GM12878 (cell line): ENCODE measurements around the gene APOLD1. TPM values are rescaled to one million over a fixed set of nuclear protein-coding genes. Genes with fewer than 3 reads are reported as not detected.

Experiments
- ATAC-seq: fragments of 200-7000 bp; cut with Tn5 transposase; 3 replicates; pipeline ENCODE4 v1.9.1; 2020; ENCODE audit warnings: mild to moderate bottlenecking, moderate library complexity
- BruUV-seq: library from RNA; stranded (reverse); fragments of 400-500 nt; replicated peaks from 2 replicates; lab custom pipeline; 2021; lab: Mats Ljungman, UMichigan
- CTCF ChIA-PET: fragments of 300-600 bp; sonication (Branson Sonifier 250); formaldehyde crosslinking; extraction: SDS; loops from one replicate; lab custom pipeline; 2021; ENCODE audit warnings: inconsistent platforms; lab: Yijun Ruan, JAX
- POLR2A ChIA-PET: fragments of 350-600 bp; formaldehyde crosslinking; extraction: SDS; loops from one replicate; lab custom pipeline; 2021; ENCODE audit warnings: inconsistent platforms; lab: Charles Lee
- RAD21 ChIA-PET: fragments of 300-600 bp; sonication (Branson Sonifier 250); formaldehyde crosslinking; loops from one replicate; lab custom pipeline; 2023; ENCODE audit warnings: antibody characterized with exemption; ENCODE audit not compliant: unreplicated experiment; lab: Charles Lee
- SMC1A ChIA-PET: fragments of 300-600 bp; sonication (Branson Sonifier 250); formaldehyde crosslinking; loops from one replicate; lab custom pipeline; 2023; ENCODE audit not compliant: unreplicated experiment, uncharacterized antibody; lab: Charles Lee
- DNase-seq: peaks from one replicate; pipeline ENCODE4 v3.0.0-alpha.2; 2011; ENCODE audit warnings: low read depth, low spot score
- FAIRE-seq: peaks from 3 replicates; lab custom pipeline; 2011; peaks lifted over from hg19 to GRCh38; lab: Jason Lieb, UNC
- H2AFZ ChIP-seq: 2 replicates; pipeline ENCODE4 v1.6.0; 2011; ENCODE audit warnings: low read depth, low read length, control low read depth; ENCODE audit not compliant: control insufficient read depth
- H3K27ac ChIP-seq: 2 replicates; pipeline ENCODE4 v1.5.1; 2011; ENCODE audit warnings: control low read depth; ENCODE audit not compliant: control insufficient read depth, insufficient read depth
- H3K27me3 ChIP-seq, 2 experiments: replicated peaks in 1 of 2; 2 replicates each; pipeline versions ENCODE4 v1.6.0 to v1.6.1; 2011; ENCODE audit warnings: low read length in 1 of 2; ENCODE audit not compliant: control insufficient read depth in 2 of 2, insufficient read depth in 2 of 2
- H3K36me3 ChIP-seq, 2 experiments: 2 replicates each; pipeline ENCODE4 v1.5.1; 2011; ENCODE audit warnings: low read length in 1 of 2; ENCODE audit not compliant: control insufficient read depth in 2 of 2, insufficient read depth in 2 of 2
- H3K4me1 ChIP-seq: 2 replicates; pipeline ENCODE4 v1.6.1; 2011; ENCODE audit warnings: mild to moderate bottlenecking, low read length, moderate library complexity, mixed read lengths; ENCODE audit not compliant: control insufficient read depth, insufficient read depth
- H3K4me2 ChIP-seq: 2 replicates; pipeline ENCODE4 v1.6.0; 2011; ENCODE audit warnings: control low read depth; ENCODE audit not compliant: control insufficient read depth, insufficient read depth
- H3K4me3 ChIP-seq: fragments of 200-600 bp; sonication (generic); 2 replicates; pipeline ENCODE4 v1.5.1; 2016
- H3K79me2 ChIP-seq: 2 replicates; pipeline ENCODE4 v1.6.0; 2011; ENCODE audit warnings: low read length; ENCODE audit not compliant: control insufficient read depth, insufficient read depth
- H3K9ac ChIP-seq: 2 replicates; pipeline ENCODE4 v1.8.0; 2011; ENCODE audit warnings: low read length, control low read depth, mixed read lengths; ENCODE audit not compliant: control insufficient read depth, insufficient read depth
- H3K9me3 ChIP-seq: replicated peaks from 3 replicates; pipeline ENCODE4 v1.5.1; 2011; ENCODE audit warnings: mild to moderate bottlenecking, low read length; ENCODE audit not compliant: control insufficient read depth, insufficient read depth
- H4K20me1 ChIP-seq: 2 replicates; pipeline ENCODE4 v1.6.0; 2011; ENCODE audit not compliant: control insufficient read depth, insufficient read depth
- BMI1 ChIP-seq: fragments of 450-650 bp; IDR thresholded peaks from 2 replicates; pipeline ENCODE4 v1.6.1; 2016; ENCODE audit warnings: mild to moderate bottlenecking, moderate library complexity, borderline replicate concordance
- PML ChIP-seq: IDR thresholded peaks from 2 replicates; pipeline ENCODE4 v1.6.1; 2012; ENCODE audit warnings: low read length, inconsistent platforms
- SMC3 ChIP-seq: IDR thresholded peaks from 2 replicates; pipeline ENCODE4 v1.6.1; 2011; ENCODE audit warnings: low read length, improper control_type of control experiment, borderline replicate concordance
- WGBS: methylation state at CpG from one replicate; pipeline ENCODE4 v1.1.6; 2016; ENCODE audit warnings: low lambda C conversion rate; ENCODE audit not compliant: insufficient replicate concordance, insufficient coverage; ENCODE audit errors: missing lambda C conversion rate; 5-methylcytosine and 5-hydroxymethylcytosine counted together
- in situ Hi-C: fragments of 300-500 bp; cut with MboI; formaldehyde crosslinking; loops from 9 replicates; pipeline ENCODE4 v1.14.3; 2018; ENCODE audit warnings: mixed read lengths
- intact Hi-C: fragments of 100-400 bp; cut with micrococcal nuclease; formaldehyde crosslinking; loops from one replicate; pipeline ENCODE4 v1.14.2; 2022; ENCODE audit not compliant: unreplicated experiment
- polyA plus RNA-seq, 11 experiments: library from polyadenylated mRNA; depleted of rRNA in 4 of 11; unstranded in 6 of 11; stranded (reverse) in 5 of 11; fragments of >200 nt; fragmentation: Nextera tagmentation in 4 of 11; fragmentation: Illumina TruSeq in 1 of 11; extraction: Ambion mirVana in 4 of 11; extraction: Trizol in 1 of 11; gene quantifications; 1 replicate in 1 of 11; 2 replicates in 10 of 11; pipeline versions ENCODE4 v1.2.1 to v1.2.3, GENCODE V29; 2011 to 2016; ENCODE audit warnings: inconsistent platforms in 2 of 11, missing spikeins in 2 of 11, low read depth in 1 of 11
- total RNA-seq, 4 experiments: library from RNA; depleted of rRNA in 3 of 4; stranded (reverse); fragments of >200 nt in 3 of 4; fragmentation: Illumina TruSeq in 1 of 4; extraction: Trizol in 1 of 4; gene quantifications; 2 replicates each; pipeline versions ENCODE4 v1.2.1 to v1.2.3, GENCODE V29; 2013 to 2021

APOLD1 gene
- total and polyA plus RNA-seq, 10 of the 15 experiments (the other 5 are each of a cell fraction or from before 2014, with no cell fraction given) = 1.1 to 8.9 (median 4.2) TPM

DNA sequence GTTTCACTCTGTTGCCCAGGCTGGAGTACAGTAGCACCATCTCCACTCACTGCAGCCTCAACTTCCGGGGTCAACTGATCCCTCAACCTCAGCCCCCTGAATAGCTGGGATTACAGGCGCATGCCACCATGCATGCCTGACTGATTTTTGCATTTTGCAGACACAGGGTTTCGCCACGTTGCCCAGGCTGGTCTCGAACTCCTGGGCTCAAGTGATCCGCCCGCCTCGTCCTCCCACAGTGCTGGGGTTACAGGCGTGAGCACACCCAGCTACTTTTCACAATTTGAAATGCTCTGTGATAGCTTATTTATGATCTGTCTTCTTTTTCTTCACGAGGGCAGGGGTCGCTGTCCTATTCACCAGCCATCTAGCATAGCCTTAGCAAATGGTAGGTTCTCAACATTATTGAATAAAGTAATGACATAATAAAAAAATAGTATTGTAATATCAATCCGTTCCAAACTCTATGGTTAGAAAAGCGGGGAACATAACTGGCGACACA is 27.2 kb downstream of the APOLD1 start:
- Histone ChIP-seq H3K27ac (no peak overlapping the region), H2AFZ (peak overlapping the region; percentile 5; the same call in 1 of the 2 replicates), H4K20me1 (no peaks in the 10 kb centered on the region), H3K9me3 (no peaks in the 10 kb centered on the region), H3K9ac (no peak overlapping the region), H3K36me3 (peaks cover 0 to 6% of the 10 kb centered on the region in 2 experiments; a peak in 2 of 4 replicates), H3K79me2 (peaks cover 45% of the 10 kb centered on the region), H3K27me3 (no peaks in the 10 kb centered on the region), H3K4me3 (no peak overlapping the region), H3K4me2 (no peak overlapping the region), H3K4me1 (peaks cover 19% of the 10 kb centered on the region)
- TF ChIP-seq SMC3 = no peak
- no peak for TF ChIP-seq BMI1
- 0 out of 2 replicates have a peak, but pooled peaks have one; percentile 4 for TF ChIP-seq PML
- POLR2A ChIA-PET = interaction anchor here (1.1 to 4.4 kb wide), 5 partner anchors 8 to 116 kb away, joined by 3 to 28 read pairs (median 3); partner anchors contain the start of gene GPR19
- intact Hi-C loops (loop anchor here (1.0 kb wide), 1 partner anchor 25 kb away; no protein-coding TSS in a partner anchor), in situ Hi-C loops (loop anchor here (25.0 kb wide), 1 partner anchor 1975 kb away; no protein-coding TSS in a partner anchor)
- ATAC-seq = no peak
- no peak for DNase-seq
- RAD21 ChIA-PET = interaction anchor here (0.6 to 3.9 kb wide), 5 partner anchors 12 to 88 kb away, joined by 3 to 28 read pairs (median 5); no protein-coding TSS in a partner anchor
- CTCF ChIA-PET = interaction anchor here (0.8 to 12.6 kb wide), 10 partner anchors 8 to 98 kb away, joined by 3 to 136 read pairs (median 4); no protein-coding TSS in a partner anchor
- 48% methylated on average over 14 of the region's 14 CpGs for WGBS
- BruUV-seq = no TSS peak
- SMC1A ChIA-PET = interaction anchor here (0.6 to 8.8 kb wide), 6 partner anchors 8 to 451 kb away, joined by 3 to 88 read pairs (median 6); partner anchors contain the start of gene APOLD1
- no peak for FAIRE-seq
